ENCODE measurements around the gene TTYH2. TPM values are rescaled to one million over a fixed set of nuclear protein-coding genes. Genes with fewer than 3 reads are reported as not detected.

The TTYH2 gene
- total RNA-seq, 2 donors from 2014 or later = 2.4 to 3.3 TPM

DNA sequence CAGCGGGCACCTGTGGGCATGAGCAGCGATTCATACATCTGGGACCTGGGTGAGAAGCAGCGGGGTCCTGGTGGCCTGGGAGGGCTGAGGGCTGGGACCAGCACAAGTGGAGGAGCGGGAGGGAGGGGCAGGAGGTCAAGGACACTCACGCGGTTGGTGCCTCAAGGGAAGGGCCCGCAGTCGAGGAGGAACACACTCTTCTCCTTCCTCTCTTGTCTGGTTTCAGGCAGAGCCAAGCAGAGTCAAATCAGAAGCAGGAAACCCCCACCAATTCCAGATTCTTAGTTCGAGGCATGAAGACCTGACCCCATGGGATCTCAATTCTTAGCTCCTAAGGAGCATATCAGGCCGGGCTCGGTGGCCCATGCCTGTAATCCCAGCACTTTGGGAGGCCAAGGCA lies 76.3 kb downstream of the TTYH2 start:
- Histone ChIP-seq H3K36me3 (no peaks in the 10 kb centered on the region), H3K4me3 (no peak overlapping the region), H3K9me3 (no peaks in the 10 kb centered on the region), H3K27me3 (replicated peaks; ENCODE audit: insufficient read depth) (no peaks in the 10 kb centered on the region), H3K4me1 (ENCODE audit: control insufficient read depth in 1 of 2, low read depth in 2 of 2) (no peaks in the 10 kb centered on the region), H3K27ac (no peak overlapping the region)
- no peak for DNase-seq (ENCODE audit: low spot score)
- ATAC-seq (ENCODE audit: insufficient number of reproducible peaks, low FRiP score, low read depth) = no peak
- TF ChIP-seq, protein P1, sequence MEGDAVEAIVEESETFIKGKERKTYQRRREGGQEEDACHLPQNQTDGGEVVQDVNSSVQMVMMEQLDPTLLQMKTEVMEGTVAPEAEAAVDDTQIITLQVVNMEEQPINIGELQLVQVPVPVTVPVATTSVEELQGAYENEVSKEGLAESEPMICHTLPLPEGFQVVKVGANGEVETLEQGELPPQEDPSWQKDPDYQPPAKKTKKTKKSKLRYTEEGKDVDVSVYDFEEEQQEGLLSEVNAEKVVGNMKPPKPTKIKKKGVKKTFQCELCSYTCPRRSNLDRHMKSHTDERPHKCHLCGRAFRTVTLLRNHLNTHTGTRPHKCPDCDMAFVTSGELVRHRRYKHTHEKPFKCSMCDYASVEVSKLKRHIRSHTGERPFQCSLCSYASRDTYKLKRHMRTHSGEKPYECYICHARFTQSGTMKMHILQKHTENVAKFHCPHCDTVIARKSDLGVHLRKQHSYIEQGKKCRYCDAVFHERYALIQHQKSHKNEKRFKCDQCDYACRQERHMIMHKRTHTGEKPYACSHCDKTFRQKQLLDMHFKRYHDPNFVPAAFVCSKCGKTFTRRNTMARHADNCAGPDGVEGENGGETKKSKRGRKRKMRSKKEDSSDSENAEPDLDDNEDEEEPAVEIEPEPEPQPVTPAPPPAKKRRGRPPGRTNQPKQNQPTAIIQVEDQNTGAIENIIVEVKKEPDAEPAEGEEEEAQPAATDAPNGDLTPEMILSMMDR (IDR thresholded peaks at IDR 0.05) = no peak

DNA sequence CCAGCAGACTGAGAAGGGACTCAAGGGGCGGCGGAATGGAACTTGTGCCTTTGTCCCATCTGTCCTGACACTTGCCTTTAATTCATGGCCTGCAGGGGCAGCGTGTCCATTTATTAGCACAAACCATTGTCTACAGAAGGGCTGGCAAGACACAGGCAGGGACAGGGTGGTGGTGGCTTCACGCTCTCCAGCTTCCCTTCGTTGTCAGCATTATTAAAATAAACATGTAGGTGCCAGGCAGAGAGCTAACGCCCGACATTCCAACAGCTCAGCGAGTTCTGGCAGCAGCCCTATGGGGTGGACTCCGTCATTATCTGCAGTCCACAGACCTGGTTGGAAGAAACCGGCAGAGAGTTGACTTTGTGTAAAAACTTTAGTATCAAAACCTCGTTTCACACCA lies 77.0 kb downstream of the TTYH2 start:
- no peak for DNase-seq (ENCODE audit: low spot score)
- ATAC-seq (ENCODE audit: insufficient number of reproducible peaks, low FRiP score, low read depth) = no peak
- no peak overlapping the region for H3K4me3 ChIP-seq

DNA sequence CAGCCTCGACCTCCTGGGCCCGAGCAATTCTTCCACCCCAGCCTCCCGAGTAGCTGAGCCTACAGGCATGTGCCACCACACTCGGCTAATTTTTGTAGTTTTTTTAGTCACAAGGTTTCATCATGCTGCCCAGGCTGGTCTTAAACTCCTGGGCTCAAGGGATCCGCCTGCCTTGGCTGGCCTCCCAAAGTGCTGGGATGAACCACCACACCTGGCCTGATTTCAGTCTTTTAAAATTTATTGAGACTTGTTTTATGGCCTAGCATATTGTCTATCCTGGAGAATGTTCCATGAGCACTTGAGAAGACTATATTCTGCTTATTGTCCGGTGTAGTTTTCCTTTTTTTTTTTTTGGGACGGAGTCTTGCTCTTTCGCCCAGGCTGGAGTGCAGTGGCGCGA lies 79.1 kb downstream of the TTYH2 start:
- TF ChIP-seq, protein P1 (IDR thresholded peaks at IDR 0.05) = no peak
- Histone ChIP-seq H3K4me1 (ENCODE audit: control insufficient read depth in 1 of 2, low read depth in 2 of 2) (no peaks in the 10 kb centered on the region), H3K9me3 (no peaks in the 10 kb centered on the region), H3K36me3 (no peaks in the 10 kb centered on the region), H3K27me3 (replicated peaks; ENCODE audit: insufficient read depth) (no peaks in the 10 kb centered on the region), H3K27ac (no peak overlapping the region), H3K4me3 (no peak overlapping the region)
- ATAC-seq (ENCODE audit: insufficient number of reproducible peaks, low FRiP score, low read depth) = no peak
- DNase-seq (ENCODE audit: low spot score) = no peak

More for the DNA sequence above, 77.0 kb downstream of the TTYH2 start:
- TF ChIP-seq, protein P1 (IDR thresholded peaks at IDR 0.05) = no peak
- Histone ChIP-seq H3K27me3 (replicated peaks; ENCODE audit: insufficient read depth) (no peaks in the 10 kb centered on the region), H3K4me1 (ENCODE audit: control insufficient read depth in 1 of 2, low read depth in 2 of 2) (no peaks in the 10 kb centered on the region), H3K27ac (no peak overlapping the region), H3K9me3 (no peaks in the 10 kb centered on the region), H3K36me3 (no peaks in the 10 kb centered on the region)

DNA sequence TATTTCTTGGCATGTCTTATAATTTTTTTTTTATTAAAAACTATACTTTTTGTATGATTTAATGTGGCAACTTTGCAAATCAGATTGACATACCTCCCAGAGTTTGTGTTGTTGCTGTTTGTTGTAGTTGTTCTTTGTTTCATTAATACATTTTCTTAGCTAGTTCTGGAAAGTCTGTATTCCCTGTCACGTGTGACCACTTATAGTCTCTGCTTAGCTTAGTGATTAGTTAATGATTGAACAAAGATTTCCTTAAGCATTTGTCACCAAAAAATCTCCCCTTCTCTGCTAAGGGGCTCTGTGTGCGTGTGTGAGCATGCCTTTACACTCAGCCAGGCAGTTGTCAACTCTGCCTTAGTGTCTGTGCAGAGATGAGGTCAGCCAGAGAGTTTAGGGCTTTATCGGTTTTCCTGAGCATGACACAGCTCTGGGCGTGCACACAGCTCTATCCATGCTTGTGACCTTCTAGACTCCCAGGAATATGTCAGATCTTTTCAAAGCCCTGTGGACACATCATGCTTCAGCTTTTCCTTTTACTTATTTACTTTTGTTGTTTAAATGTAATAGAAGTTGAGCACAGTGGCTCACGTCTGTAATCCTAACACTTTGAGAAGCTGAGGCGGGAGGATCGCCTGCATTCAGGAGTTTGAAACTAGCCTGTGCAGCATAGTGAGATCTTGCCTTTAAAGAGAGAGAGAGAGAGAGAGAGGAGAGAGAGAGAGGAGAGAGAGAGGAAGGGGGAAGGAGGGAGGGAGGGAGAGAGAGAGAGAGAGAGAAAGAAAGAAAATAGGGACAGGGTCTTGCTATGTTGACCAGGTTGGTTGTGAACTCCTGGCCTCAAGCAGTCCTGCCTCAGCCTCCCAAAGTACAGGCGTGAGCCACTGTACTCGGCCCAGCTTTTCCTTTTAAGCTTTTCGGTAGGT lies 82.5 kb downstream of the TTYH2 start:
- no peaks in the 10 kb centered on the region for H3K9me3 ChIP-seq
- H3K27me3 ChIP-seq (replicated peaks; ENCODE audit: insufficient read depth) = no peaks in the 10 kb centered on the region
- TF ChIP-seq, protein P1 (IDR thresholded peaks at IDR 0.05) = no peak
- H3K36me3 ChIP-seq = no peaks in the 10 kb centered on the region
- DNase-seq (ENCODE audit: low spot score) = no peak
- no peak for ATAC-seq (ENCODE audit: insufficient number of reproducible peaks, low FRiP score, low read depth)
- no peak overlapping the region for H3K4me3 ChIP-seq
- no peak overlapping the region for H3K27ac ChIP-seq
- no peaks in the 10 kb centered on the region for H3K4me1 ChIP-seq (ENCODE audit: control insufficient read depth in 1 of 2, low read depth in 2 of 2)

DNA sequence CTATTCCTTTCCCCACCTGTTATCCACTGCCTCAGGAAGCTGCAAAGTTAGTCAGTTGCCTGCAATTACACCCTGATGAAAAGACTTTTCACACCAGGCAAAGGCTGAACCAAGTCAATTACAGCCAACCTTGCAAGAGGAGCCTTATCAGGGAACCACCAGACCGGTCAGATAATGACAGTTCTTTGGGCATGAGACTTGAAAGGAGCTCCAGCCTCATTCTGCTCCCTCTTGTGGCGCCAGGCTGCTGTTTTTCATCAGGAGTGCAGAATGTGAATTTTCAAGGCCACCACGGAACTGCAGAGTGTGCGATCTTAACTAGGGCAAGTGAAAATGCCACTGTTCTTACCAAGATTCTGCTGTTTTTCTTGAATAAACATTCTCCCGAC lies 83.2 kb downstream of the TTYH2 start:
- Histone ChIP-seq H3K4me1 (ENCODE audit: control insufficient read depth in 1 of 2, low read depth in 2 of 2) (no peaks in the 10 kb centered on the region), H3K27ac (no peak overlapping the region), H3K4me3 (no peak overlapping the region), H3K9me3 (no peaks in the 10 kb centered on the region), H3K27me3 (replicated peaks; ENCODE audit: insufficient read depth) (no peaks in the 10 kb centered on the region), H3K36me3 (no peaks in the 10 kb centered on the region)
- no peak for ATAC-seq (ENCODE audit: insufficient number of reproducible peaks, low FRiP score, low read depth)
- no peak for DNase-seq (ENCODE audit: low spot score)
- TF ChIP-seq, protein P1 (IDR thresholded peaks at IDR 0.05) = no peak
